Neural cell (in vitro differentiated cells): Measurements from ENCODE around the gene ACTMAP. TPM values are rescaled to one million over a fixed set of nuclear protein-coding genes. Genes with fewer than 3 reads are reported as not detected.

Source experiments
- H2AFZ ChIP-seq: fragments of 200-600, 300-800 bp; sonication (generic), shearing (Covaris generic); 2 replicates; pipeline ENCODE4 v1.6.0; 2014; ENCODE audit warnings: low read depth, mild to moderate bottlenecking, antibody characterized with exemption, low read length, moderate library complexity
- H3F3A ChIP-seq: fragments of 200-600 bp; shearing (Covaris generic); 2 replicates; pipeline ENCODE4 v1.6.1; 2016; ENCODE audit warnings: mild to moderate bottlenecking, moderate library complexity, mixed read lengths, antibody characterized with exemption, low read length; ENCODE audit not compliant: insufficient read depth, poor library complexity, severe bottlenecking
- H3K27ac ChIP-seq: fragments of 200-600, 300-800 bp; sonication (generic), shearing (Covaris generic); 2 replicates; pipeline ENCODE4 v1.5.1; 2014; ENCODE audit warnings: mild to moderate bottlenecking, low read length, moderate library complexity
- H3K27me3 ChIP-seq: fragments of 300-800, 200-600 bp; sonication (generic), shearing (Covaris generic); 2 replicates; pipeline ENCODE4 v1.6.0; 2014; ENCODE audit warnings: mild to moderate bottlenecking, low read depth, low read length, moderate library complexity; ENCODE audit not compliant: insufficient read depth
- H3K36me3 ChIP-seq: fragments of 300-800, 200-600 bp; sonication (generic), shearing (Covaris generic); 2 replicates; pipeline ENCODE4 v1.5.1; 2014; ENCODE audit warnings: mild to moderate bottlenecking, antibody characterized with exemption, low read length, moderate library complexity; ENCODE audit not compliant: insufficient read depth
- H3K4me2 ChIP-seq: fragments of 300-800, 200-600 bp; sonication (generic), shearing (Covaris generic); 2 replicates; pipeline ENCODE4 v1.6.0; 2014; ENCODE audit warnings: mild to moderate bottlenecking, low read length
- H3K4me3 ChIP-seq: fragments of 300-800, 200-600 bp; sonication (generic), shearing (Covaris generic); 2 replicates; pipeline ENCODE4 v1.5.1; 2014; ENCODE audit warnings: mild to moderate bottlenecking, low read length, moderate library complexity
- H3K79me2 ChIP-seq: fragments of 200-600 bp; shearing (Covaris generic); replicated peaks from 2 replicates; pipeline ENCODE4 v1.6.0; 2014; ENCODE audit warnings: mild to moderate bottlenecking, low read length, moderate library complexity; ENCODE audit not compliant: insufficient read depth
- H3K9ac ChIP-seq: fragments of 300-800, 200-600 bp; sonication (generic), shearing (Covaris generic); 2 replicates; pipeline ENCODE4 v1.6.1; 2016; ENCODE audit warnings: mild to moderate bottlenecking, low read length, mixed read lengths
- H3K9me2 ChIP-seq: fragments of 200-600 bp; shearing (Covaris generic); 2 replicates; pipeline ENCODE4 v1.6.1; 2016; ENCODE audit warnings: mild to moderate bottlenecking, low read length, mixed read lengths; ENCODE audit not compliant: insufficient read depth
- H3K9me3 ChIP-seq: fragments of 200-600, 300-800 bp; sonication (generic), shearing (Covaris generic); 2 replicates; pipeline ENCODE4 v1.6.1; 2016; ENCODE audit warnings: mild to moderate bottlenecking, mixed run types, low read length, moderate library complexity, mixed read lengths
- H4K20me1 ChIP-seq: fragments of 200-600 bp; shearing (Covaris generic); 2 replicates; pipeline ENCODE4 v1.6.1; 2016; ENCODE audit warnings: mild to moderate bottlenecking, mixed run types; ENCODE audit not compliant: insufficient read depth
- EP300 ChIP-seq: fragments of 450-650 bp; conservative IDR thresholded peaks from 2 replicates; pipeline ENCODE4 v1.6.1; 2014; ENCODE audit warnings: antibody characterized with exemption, mild to moderate bottlenecking, moderate library complexity; ENCODE audit not compliant: poor library complexity, severe bottlenecking
- EZH2 ChIP-seq: fragments of 200-600, 300-800 bp; shearing (Covaris generic), sonication (generic); IDR thresholded peaks from 2 replicates; pipeline ENCODE4 v1.6.1; 2014; ENCODE audit warnings: antibody characterized with exemption, low read length, borderline replicate concordance, mild to moderate bottlenecking; ENCODE audit not compliant: insufficient read depth, poor library complexity, severe bottlenecking
- MXI1 ChIP-seq: fragments of 450-650 bp; conservative IDR thresholded peaks from 2 replicates; pipeline ENCODE4 v1.6.1; 2014; ENCODE audit warnings: antibody characterized with exemption, mild to moderate bottlenecking; ENCODE audit not compliant: poor library complexity, severe bottlenecking
- POLR2AphosphoS5 ChIP-seq: IDR thresholded peaks from 2 replicates; pipeline ENCODE4 v1.6.1; 2012
- RAD21 ChIP-seq: fragments of 450-650 bp; conservative IDR thresholded peaks from 2 replicates; pipeline ENCODE4 v1.6.1; 2014; ENCODE audit warnings: antibody characterized with exemption, mild to moderate bottlenecking, moderate library complexity
- REST ChIP-seq: IDR thresholded peaks from 2 replicates; pipeline ENCODE4 v1.6.1; 2012; ENCODE audit warnings: borderline replicate concordance
- SMC3 ChIP-seq: fragments of 450-650 bp; conservative IDR thresholded peaks from 2 replicates; pipeline ENCODE4 v1.6.1; 2014; ENCODE audit warnings: antibody characterized with exemption, mild to moderate bottlenecking, moderate library complexity; ENCODE audit not compliant: poor library complexity
- TAF1 ChIP-seq: IDR thresholded peaks from 2 replicates; pipeline ENCODE4 v1.6.1; 2012; ENCODE audit warnings: low read depth
- polyA plus RNA-seq: library from polyadenylated mRNA; depleted of rRNA; stranded (reverse); fragments of >200 nt; gene quantifications from 2 replicates; pipeline ENCODE4 v1.2.3, GENCODE V29; 2014
- TF ChIP-seq, protein P1 (sequence below): fragments of 450-650 bp; IDR thresholded peaks from 2 replicates; pipeline ENCODE4 v1.5.1; 2014; ENCODE audit warnings: antibody characterized with exemption, mild to moderate bottlenecking, moderate library complexity; ENCODE audit not compliant: poor library complexity, severe bottlenecking

ACTMAP gene
- polyA plus RNA-seq, 1 donor from 2014 or later, result not detected

DNA sequence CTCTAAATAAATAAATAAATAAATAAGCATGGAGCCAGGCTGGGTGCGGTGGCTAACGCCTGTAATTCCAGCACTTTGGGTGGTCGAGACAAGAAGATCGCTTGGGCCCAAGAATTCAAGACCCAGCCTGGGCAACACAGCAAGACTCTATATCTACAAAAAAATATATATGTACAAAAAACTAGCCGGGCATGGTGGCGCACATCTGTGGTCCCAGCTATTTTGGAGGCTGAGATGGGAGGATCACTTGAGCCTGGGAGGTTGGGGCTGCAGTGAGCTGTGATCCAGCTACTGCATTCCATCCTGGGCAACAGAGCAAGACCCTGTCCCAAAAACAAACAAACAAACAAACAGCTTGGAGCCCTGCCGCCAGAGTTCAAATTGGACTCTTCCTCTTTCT, 2.7 kb downstream of the ACTMAP start:
- no peak for TF ChIP-seq POLR2AphosphoS5
- H2AFZ ChIP-seq, result no peak overlapping the region
- H3K9me3 ChIP-seq, result no peaks in the 10 kb centered on the region
- no peak overlapping the region for H3K4me3 ChIP-seq
- H3K36me3 ChIP-seq, result no peaks in the 10 kb centered on the region
- no peak overlapping the region for H3K9ac ChIP-seq
- peaks cover 19% of the 10 kb centered on the region for H3K79me2 ChIP-seq
- no peaks in the 10 kb centered on the region for H3K9me2 ChIP-seq
- H3K4me2 ChIP-seq, result no peak overlapping the region
- H3K27ac ChIP-seq, result no peak overlapping the region
- H4K20me1 ChIP-seq, result no peaks in the 10 kb centered on the region
- no peaks in the 10 kb centered on the region for H3F3A ChIP-seq
- H3K27me3 ChIP-seq, result no peaks in the 10 kb centered on the region

DNA sequence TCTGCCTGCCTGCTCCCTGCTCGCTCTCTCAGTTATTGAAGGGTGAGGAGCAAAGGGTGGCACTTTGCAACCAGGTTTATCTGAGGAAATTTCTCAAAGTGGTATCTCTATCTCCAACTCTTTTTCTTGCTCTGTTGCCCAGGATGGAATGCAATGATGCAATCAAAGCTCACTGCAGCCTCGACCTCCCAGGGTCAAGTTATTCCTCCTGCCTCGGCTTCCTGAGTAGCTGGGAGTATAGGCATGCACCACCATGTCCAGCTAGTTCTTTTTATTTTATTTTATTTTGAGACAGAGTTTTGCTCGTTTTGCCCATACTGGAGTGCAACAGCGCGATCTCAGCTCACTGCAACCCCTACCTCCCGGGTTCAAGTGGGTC, 4.9 kb downstream of the ACTMAP start:
- H3K79me2 ChIP-seq, result peaks cover 9% of the 10 kb centered on the region
- H3F3A ChIP-seq, result no peaks in the 10 kb centered on the region
- H4K20me1 ChIP-seq, result no peaks in the 10 kb centered on the region
- no peaks in the 10 kb centered on the region for H3K36me3 ChIP-seq
- H3K27ac ChIP-seq, result no peak overlapping the region
- no peaks in the 10 kb centered on the region for H3K27me3 ChIP-seq
- TF ChIP-seq EZH2 (no peak), EP300 (no peak), SMC3 (no peak), RAD21 (no peak), REST (no peak), TAF1 (no peak), MXI1 (no peak), POLR2AphosphoS5 (no peak)
- TF ChIP-seq, protein P1, sequence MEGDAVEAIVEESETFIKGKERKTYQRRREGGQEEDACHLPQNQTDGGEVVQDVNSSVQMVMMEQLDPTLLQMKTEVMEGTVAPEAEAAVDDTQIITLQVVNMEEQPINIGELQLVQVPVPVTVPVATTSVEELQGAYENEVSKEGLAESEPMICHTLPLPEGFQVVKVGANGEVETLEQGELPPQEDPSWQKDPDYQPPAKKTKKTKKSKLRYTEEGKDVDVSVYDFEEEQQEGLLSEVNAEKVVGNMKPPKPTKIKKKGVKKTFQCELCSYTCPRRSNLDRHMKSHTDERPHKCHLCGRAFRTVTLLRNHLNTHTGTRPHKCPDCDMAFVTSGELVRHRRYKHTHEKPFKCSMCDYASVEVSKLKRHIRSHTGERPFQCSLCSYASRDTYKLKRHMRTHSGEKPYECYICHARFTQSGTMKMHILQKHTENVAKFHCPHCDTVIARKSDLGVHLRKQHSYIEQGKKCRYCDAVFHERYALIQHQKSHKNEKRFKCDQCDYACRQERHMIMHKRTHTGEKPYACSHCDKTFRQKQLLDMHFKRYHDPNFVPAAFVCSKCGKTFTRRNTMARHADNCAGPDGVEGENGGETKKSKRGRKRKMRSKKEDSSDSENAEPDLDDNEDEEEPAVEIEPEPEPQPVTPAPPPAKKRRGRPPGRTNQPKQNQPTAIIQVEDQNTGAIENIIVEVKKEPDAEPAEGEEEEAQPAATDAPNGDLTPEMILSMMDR, result no peak
- no peaks in the 10 kb centered on the region for H3K9me3 ChIP-seq
- no peak overlapping the region for H2AFZ ChIP-seq
- no peaks in the 10 kb centered on the region for H3K9me2 ChIP-seq
- H3K4me2 ChIP-seq, result no peak overlapping the region
- no peak overlapping the region for H3K4me3 ChIP-seq
- no peak overlapping the region for H3K9ac ChIP-seq
